PC-9 (cell line): ENCODE measurements around the gene STYXL1.
"Not testable (repeated sequence)": the region's sequence is repeated elsewhere in the genome, so short reads cannot be mapped to it uniquely, and the experiment has no call there.

ENCODE experiments used
- EZH2 ChIP-seq: fragments of 200-600 bp; sonication (generic); IDR thresholded peaks from 2 replicates; pipeline ENCODE4 v1.8.0; 2017; ENCODE audit warnings: antibody characterized with exemption, low read depth
- TF ChIP-seq, protein P1 (sequence below): fragments of 200-600 bp; sonication (generic); conservative IDR thresholded peaks from 2 replicates; pipeline ENCODE4 v1.6.1; 2017; ENCODE audit warnings: mixed run types, antibody characterized with exemption, mild to moderate bottlenecking, moderate library complexity

DNA sequence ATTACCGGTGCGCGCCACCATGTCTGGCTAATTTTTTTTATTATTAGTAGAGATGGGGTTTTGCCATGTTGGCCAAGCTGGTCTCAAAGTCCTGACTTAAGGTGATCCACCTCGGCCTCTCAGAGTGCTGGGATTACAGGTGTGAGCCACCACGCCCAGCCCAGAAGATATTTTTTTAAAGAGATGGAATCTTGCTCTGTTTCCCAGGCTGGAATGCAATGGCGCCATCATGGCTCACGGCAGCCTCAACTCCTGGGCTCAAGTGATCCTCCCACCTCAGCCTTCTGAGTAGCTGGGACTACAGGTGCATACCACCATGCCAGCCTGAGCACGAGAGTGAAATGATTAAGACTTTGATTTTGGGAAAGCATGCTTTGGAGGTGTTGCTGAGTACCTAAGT is 4.9 kb upstream of the STYXL1 start:
- TF ChIP-seq, protein P1, sequence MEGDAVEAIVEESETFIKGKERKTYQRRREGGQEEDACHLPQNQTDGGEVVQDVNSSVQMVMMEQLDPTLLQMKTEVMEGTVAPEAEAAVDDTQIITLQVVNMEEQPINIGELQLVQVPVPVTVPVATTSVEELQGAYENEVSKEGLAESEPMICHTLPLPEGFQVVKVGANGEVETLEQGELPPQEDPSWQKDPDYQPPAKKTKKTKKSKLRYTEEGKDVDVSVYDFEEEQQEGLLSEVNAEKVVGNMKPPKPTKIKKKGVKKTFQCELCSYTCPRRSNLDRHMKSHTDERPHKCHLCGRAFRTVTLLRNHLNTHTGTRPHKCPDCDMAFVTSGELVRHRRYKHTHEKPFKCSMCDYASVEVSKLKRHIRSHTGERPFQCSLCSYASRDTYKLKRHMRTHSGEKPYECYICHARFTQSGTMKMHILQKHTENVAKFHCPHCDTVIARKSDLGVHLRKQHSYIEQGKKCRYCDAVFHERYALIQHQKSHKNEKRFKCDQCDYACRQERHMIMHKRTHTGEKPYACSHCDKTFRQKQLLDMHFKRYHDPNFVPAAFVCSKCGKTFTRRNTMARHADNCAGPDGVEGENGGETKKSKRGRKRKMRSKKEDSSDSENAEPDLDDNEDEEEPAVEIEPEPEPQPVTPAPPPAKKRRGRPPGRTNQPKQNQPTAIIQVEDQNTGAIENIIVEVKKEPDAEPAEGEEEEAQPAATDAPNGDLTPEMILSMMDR, result not testable (repeated sequence)
- TF ChIP-seq EZH2, result not testable (repeated sequence)
